A549 (cell line): ENCODE results near the gene SLC2A5. TPM values are rescaled to one million over a fixed set of nuclear protein-coding genes. Genes with fewer than 3 reads are reported as not detected.
"Not testable (repeated sequence)": the region's sequence is repeated elsewhere in the genome, so short reads cannot be mapped to it uniquely, and the experiment has no call there.

Experiments used
- ATAC-seq, 2 experiments: fragments of 200-7000 bp in 1 of 2; fragments of >200 bp in 1 of 2; cut with Nextera tagmentation in 1 of 2; cut with Tn5 transposase in 1 of 2; 3 replicates each; pipeline versions ENCODE4 v1.8.0 to v1.9.1; 2018 to 2020; ENCODE audit warnings: mild to moderate bottlenecking in 1 of 2, moderate library complexity in 1 of 2
- CTCF ChIA-PET: fragments of 300-600 bp; sonication (Branson Sonifier 250); formaldehyde crosslinking; extraction: SDS; loops from one replicate; lab custom pipeline; 2021; ENCODE audit warnings: antibody characterized with exemption, inconsistent platforms; lab: Yijun Ruan, JAX
- POLR2A ChIA-PET: fragments of 350-600 bp; formaldehyde crosslinking; extraction: SDS; loops from one replicate; lab custom pipeline; 2021; ENCODE audit warnings: antibody characterized with exemption, inconsistent platforms; lab: Yijun Ruan, JAX
- DNase-seq, 2 experiments: peaks; one replicate each; pipeline versions ENCODE4 v3.0.0 to v3.0.0-alpha.2; 2011 to 2016; ENCODE audit warnings: low read depth in 1 of 2, low spot score in 1 of 2
- FAIRE-seq: peaks from 2 replicates; lab custom pipeline; 2011; peaks lifted over from hg19 to GRCh38; lab: Jason Lieb, UNC
- H3K27ac ChIP-seq, 2 experiments: fragments of >200 bp; sonication (Bioruptor Twin); formaldehyde crosslinking; 3 replicates each; pipeline ENCODE4 v1.5.1; 2016 to 2017
- H3K4me1 ChIP-seq: fragments of >200 bp; sonication (Bioruptor Twin); formaldehyde crosslinking; 3 replicates; pipeline ENCODE4 v1.6.1; 2016
- H3K4me2 ChIP-seq: fragments of >200 bp; sonication (Bioruptor Twin); formaldehyde crosslinking; 3 replicates; pipeline ENCODE4 v1.6.1; 2016
- H3K4me3 ChIP-seq: fragments of >200 bp; sonication (Bioruptor Twin); formaldehyde crosslinking; 3 replicates; pipeline ENCODE4 v1.5.1; 2016
- H3K9me3 ChIP-seq: fragments of >200 bp; sonication (Bioruptor Twin); formaldehyde crosslinking; 3 replicates; pipeline ENCODE4 v1.6.1; 2016
- BHLHE40 ChIP-seq: IDR thresholded peaks from 2 replicates; pipeline ENCODE4 v1.6.1; 2012; ENCODE audit warnings: low read depth, low read length, inconsistent platforms
- CHD4 ChIP-seq: fragments of 200-600 bp; sonication (generic); IDR thresholded peaks from 2 replicates; pipeline ENCODE4 v1.6.1; 2016; ENCODE audit warnings: antibody characterized with exemption, mild to moderate bottlenecking, borderline replicate concordance
- EHF ChIP-seq: fragments of 250-450 bp; sonication (Bioruptor Pico); IDR thresholded peaks from 2 replicates; pipeline ENCODE4 v1.5.0; 2020; ENCODE audit warnings: mild to moderate bottlenecking
- KDM5A ChIP-seq: fragments of 200-600 bp; sonication (generic); IDR thresholded peaks from 2 replicates; pipeline ENCODE4 v1.6.1; 2016; ENCODE audit warnings: antibody characterized with exemption, mild to moderate bottlenecking
- NPAS2 ChIP-seq: fragments of 250-450 bp; sonication (Bioruptor Pico); IDR thresholded peaks from 2 replicates; pipeline ENCODE4 v1.8.0; 2022; ENCODE audit warnings: mild to moderate bottlenecking, moderate library complexity, borderline replicate concordance
- NR3C1 ChIP-seq: fragments of >200 bp; sonication (Bioruptor Twin); formaldehyde crosslinking; IDR thresholded peaks from 3 replicates; pipeline ENCODE4 v1.6.1; 2017
- PHF8 ChIP-seq: fragments of 200-600 bp; sonication (generic); IDR thresholded peaks from 2 replicates; pipeline ENCODE4 v1.6.1; 2016; ENCODE audit warnings: low read depth, mild to moderate bottlenecking, antibody characterized with exemption, moderate library complexity, borderline replicate concordance
- RARB ChIP-seq: fragments of 250-450 bp; sonication (Bioruptor Pico); IDR thresholded peaks from 2 replicates; pipeline ENCODE4 v1.8.0; 2021; ENCODE audit warnings: mild to moderate bottlenecking, moderate library complexity
- RCOR1 ChIP-seq: fragments of 150-350 bp; IDR thresholded peaks from 2 replicates; pipeline ENCODE4 v1.6.1; 2014; ENCODE audit warnings: antibody characterized with exemption, low read length, low read depth
- ZNF302 ChIP-seq: fragments of 250-450 bp; sonication (Bioruptor Pico); IDR thresholded peaks from 2 replicates; pipeline ENCODE4 v1.9.0; 2021; ENCODE audit warnings: inconsistent platforms, mild to moderate bottlenecking, moderate library complexity
- whole genome bisulfite sequencing: methylation state at CpG from one replicate; pipeline ENCODE4 v1.1.6; 2017; ENCODE audit errors: missing lambda C conversion rate; 5-methylcytosine and 5-hydroxymethylcytosine counted together
- polyA plus RNA-seq, 4 experiments: library from polyadenylated mRNA; depleted of rRNA in 3 of 4; stranded (reverse); fragments of >200 nt; fragmentation: RNase III in 1 of 4; extraction: RNeasy Plus Mini Kit Qiagen cat#74134 plus additional on column Dnase treatment in 1 of 4; gene quantifications; 2 replicates in 3 of 4; 3 replicates in 1 of 4; pipeline ENCODE4 v1.2.3, GENCODE V29; 2011 to 2017
- TF ChIP-seq, protein P1 (sequence below): fragments of 150-350 bp; IDR thresholded peaks from 2 replicates; pipeline ENCODE4 v1.6.1; 2014; ENCODE audit warnings: low read depth, mild to moderate bottlenecking, low read length
- TF ChIP-seq, protein P2 (sequence below): fragments of 250-450 bp; sonication (Bioruptor Pico); IDR thresholded peaks from 2 replicates; pipeline ENCODE4 v1.5.0; 2021; ENCODE audit warnings: mild to moderate bottlenecking, moderate library complexity, borderline replicate concordance
- TF ChIP-seq, protein P3 (sequence below): fragments of >200 bp; sonication (Bioruptor Twin); formaldehyde crosslinking; IDR thresholded peaks from 3 replicates; pipeline ENCODE4 v1.5.1; 2016
- TF ChIP-seq, protein P4 (sequence below): fragments of 450-650 bp; IDR thresholded peaks from 2 replicates; pipeline ENCODE4 v1.6.1; 2014; ENCODE audit warnings: antibody characterized with exemption
- TF ChIP-seq, protein P5 (sequence below): IDR thresholded peaks from 2 replicates; pipeline ENCODE4 v1.6.1; 2012
- TF ChIP-seq, protein P6 (sequence below): IDR thresholded peaks from 2 replicates; pipeline ENCODE4 v1.6.1; 2012; ENCODE audit warnings: low read depth, borderline replicate concordance

SLC2A5 gene
- polyA plus RNA-seq, 2 of the 4 experiments (the other 2 are of a cell fraction): 0.12 to 0.19 TPM

DNA sequence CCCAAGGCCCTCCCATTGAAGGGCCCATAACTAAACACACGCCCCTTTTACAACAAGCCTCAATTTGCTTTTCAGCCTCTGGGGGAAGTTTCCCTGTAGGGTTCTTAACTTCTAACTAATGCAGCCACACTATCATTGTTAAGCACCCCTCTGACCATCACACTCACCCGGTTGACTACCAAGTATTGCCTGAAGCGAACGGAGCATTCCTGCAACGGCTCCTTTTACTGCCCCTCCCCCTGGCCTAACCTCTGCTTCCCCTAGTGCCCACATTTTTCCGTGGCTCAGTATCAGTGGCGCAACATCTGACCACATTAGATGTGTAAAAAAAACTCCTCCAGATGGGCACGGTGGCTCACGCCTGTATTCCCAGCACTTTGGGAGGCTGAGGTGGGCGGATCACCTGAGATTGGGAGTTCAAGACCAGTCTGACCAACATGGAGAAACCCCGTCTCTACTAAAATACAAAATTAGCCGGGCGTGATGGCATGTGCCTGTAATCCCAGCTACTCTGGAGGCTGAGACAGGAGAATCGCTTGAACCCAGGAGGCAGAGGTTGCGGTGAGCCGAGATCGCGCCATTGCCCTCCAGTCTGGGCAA lies 24.7 kb upstream of the SLC2A5 start:
- DNase-seq, H3K4me2 ChIP-seq, H3K4me3 ChIP-seq, H3K4me1 ChIP-seq, POLR2A ChIA-PET, ATAC-seq, H3K27ac ChIP-seq, FAIRE-seq, H3K9me3 ChIP-seq: not testable (repeated sequence)
- 84% methylated on average over 18 of the region's 18 CpGs for WGBS
- CTCF ChIA-PET: interaction anchor here (1.0 to 1.8 kb wide), 4 partner anchors 8 to 176 kb away, joined by 3 to 6 read pairs (median 3); no protein-coding TSS in a partner anchor

DNA sequence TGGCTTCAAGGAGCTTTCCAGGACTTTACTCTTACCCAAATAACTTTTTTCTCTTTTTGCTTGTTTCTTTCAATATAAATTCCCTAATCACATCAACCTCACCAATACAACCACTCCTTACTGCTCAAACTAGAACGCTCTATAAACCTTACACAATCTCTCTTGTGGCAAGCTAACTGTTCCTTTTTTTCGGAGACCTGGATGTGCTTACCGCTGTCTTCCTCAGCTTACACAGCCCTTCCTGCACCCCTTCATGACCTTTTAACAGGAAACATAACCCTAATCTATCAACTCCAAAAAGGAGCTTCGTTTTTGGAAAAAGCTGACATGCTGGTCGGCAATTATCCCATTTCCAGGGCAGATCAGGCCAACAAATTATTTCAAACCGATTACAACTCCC lies 24.1 kb upstream of the SLC2A5 start:
- no peak for ATAC-seq
- FAIRE-seq: no peak
- Histone ChIP-seq H3K4me1 (no peaks in the 10 kb centered on the region), H3K4me3 (no peak overlapping the region), H3K27ac (no peak overlapping the region), H3K9me3 (no peaks in the 10 kb centered on the region), H3K4me2 (no peak overlapping the region)
- CTCF ChIA-PET: interaction anchor here (1.0 to 1.8 kb wide), 5 partner anchors 8 to 176 kb away, joined by 3 to 6 read pairs (median 3); no protein-coding TSS in a partner anchor
- TF ChIP-seq, protein P1, sequence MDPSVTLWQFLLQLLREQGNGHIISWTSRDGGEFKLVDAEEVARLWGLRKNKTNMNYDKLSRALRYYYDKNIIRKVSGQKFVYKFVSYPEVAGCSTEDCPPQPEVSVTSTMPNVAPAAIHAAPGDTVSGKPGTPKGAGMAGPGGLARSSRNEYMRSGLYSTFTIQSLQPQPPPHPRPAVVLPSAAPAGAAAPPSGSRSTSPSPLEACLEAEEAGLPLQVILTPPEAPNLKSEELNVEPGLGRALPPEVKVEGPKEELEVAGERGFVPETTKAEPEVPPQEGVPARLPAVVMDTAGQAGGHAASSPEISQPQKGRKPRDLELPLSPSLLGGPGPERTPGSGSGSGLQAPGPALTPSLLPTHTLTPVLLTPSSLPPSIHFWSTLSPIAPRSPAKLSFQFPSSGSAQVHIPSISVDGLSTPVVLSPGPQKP: no peak
- TF ChIP-seq ZNF302 (CRISPR knock-in tag) (no peak), KDM5A (no peak), NPAS2 (CRISPR knock-in tag) (no peak), NR3C1 (no peak), PHF8 (no peak), CHD4 (no peak), EHF (CRISPR knock-in tag) (no peak), RCOR1 (no peak), BHLHE40 (no peak), RARB (CRISPR knock-in tag) (no peak)
- TF ChIP-seq, protein P2, sequence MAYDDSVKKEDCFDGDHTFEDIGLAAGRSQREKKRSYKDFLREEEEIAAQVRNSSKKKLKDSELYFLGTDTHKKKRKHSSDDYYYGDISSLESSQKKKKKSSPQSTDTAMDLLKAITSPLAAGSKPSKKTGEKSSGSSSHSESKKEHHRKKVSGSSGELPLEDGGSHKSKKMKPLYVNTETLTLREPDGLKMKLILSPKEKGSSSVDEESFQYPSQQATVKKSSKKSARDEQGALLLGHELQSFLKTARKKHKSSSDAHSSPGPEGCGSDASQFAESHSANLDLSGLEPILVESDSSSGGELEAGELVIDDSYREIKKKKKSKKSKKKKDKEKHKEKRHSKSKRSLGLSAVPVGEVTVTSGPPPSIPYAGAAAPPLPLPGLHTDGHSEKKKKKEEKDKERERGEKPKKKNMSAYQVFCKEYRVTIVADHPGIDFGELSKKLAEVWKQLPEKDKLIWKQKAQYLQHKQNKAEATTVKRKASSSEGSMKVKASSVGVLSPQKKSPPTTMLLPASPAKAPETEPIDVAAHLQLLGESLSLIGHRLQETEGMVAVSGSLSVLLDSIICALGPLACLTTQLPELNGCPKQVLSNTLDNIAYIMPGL: no peak
- TF ChIP-seq, protein P3, sequence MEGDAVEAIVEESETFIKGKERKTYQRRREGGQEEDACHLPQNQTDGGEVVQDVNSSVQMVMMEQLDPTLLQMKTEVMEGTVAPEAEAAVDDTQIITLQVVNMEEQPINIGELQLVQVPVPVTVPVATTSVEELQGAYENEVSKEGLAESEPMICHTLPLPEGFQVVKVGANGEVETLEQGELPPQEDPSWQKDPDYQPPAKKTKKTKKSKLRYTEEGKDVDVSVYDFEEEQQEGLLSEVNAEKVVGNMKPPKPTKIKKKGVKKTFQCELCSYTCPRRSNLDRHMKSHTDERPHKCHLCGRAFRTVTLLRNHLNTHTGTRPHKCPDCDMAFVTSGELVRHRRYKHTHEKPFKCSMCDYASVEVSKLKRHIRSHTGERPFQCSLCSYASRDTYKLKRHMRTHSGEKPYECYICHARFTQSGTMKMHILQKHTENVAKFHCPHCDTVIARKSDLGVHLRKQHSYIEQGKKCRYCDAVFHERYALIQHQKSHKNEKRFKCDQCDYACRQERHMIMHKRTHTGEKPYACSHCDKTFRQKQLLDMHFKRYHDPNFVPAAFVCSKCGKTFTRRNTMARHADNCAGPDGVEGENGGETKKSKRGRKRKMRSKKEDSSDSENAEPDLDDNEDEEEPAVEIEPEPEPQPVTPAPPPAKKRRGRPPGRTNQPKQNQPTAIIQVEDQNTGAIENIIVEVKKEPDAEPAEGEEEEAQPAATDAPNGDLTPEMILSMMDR: no peak
- TF ChIP-seq, protein P4, sequence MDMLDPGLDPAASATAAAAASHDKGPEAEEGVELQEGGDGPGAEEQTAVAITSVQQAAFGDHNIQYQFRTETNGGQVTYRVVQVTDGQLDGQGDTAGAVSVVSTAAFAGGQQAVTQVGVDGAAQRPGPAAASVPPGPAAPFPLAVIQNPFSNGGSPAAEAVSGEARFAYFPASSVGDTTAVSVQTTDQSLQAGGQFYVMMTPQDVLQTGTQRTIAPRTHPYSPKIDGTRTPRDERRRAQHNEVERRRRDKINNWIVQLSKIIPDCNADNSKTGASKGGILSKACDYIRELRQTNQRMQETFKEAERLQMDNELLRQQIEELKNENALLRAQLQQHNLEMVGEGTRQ: no peak
- TF ChIP-seq, protein P5, sequence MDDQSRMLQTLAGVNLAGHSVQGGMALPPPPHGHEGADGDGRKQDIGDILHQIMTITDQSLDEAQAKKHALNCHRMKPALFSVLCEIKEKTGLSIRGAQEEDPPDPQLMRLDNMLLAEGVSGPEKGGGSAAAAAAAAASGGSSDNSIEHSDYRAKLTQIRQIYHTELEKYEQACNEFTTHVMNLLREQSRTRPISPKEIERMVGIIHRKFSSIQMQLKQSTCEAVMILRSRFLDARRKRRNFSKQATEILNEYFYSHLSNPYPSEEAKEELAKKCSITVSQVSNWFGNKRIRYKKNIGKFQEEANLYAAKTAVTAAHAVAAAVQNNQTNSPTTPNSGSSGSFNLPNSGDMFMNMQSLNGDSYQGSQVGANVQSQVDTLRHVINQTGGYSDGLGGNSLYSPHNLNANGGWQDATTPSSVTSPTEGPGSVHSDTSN: no peak
- TF ChIP-seq, protein P6, sequence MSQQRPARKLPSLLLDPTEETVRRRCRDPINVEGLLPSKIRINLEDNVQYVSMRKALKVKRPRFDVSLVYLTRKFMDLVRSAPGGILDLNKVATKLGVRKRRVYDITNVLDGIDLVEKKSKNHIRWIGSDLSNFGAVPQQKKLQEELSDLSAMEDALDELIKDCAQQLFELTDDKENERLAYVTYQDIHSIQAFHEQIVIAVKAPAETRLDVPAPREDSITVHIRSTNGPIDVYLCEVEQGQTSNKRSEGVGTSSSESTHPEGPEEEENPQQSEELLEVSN: no peak
- WGBS: 66% methylated on average over 6 of the region's 6 CpGs
- POLR2A ChIA-PET: no interaction called here
- no peak for DNase-seq
